Fibroblast of lung (primary cell): ENCODE results near the gene PRR22. TPM values are rescaled to one million over a fixed set of nuclear protein-coding genes. Genes with fewer than 3 reads are reported as not detected.

Source experiments
- polyA plus RNA-seq, 2 donors: library from polyadenylated mRNA; depleted of rRNA in 1 of 2; stranded (reverse) in 1 of 2; unstranded in 1 of 2; fragments of >200 nt; gene quantifications; 2 replicates each; pipeline ENCODE4 v1.2.1, GENCODE V29; 2011 to 2012; ENCODE audit warnings: missing spikeins in 1 of 2
- total RNA-seq: library from RNA; depleted of rRNA; stranded (reverse); fragments of >200 nt; gene quantifications from 2 replicates; pipeline ENCODE4 v1.2.1, GENCODE V29; 2014

PRR22 gene
- total and polyA plus RNA-seq, 2 donors (not counting 1 experiment from before 2014, with no cell fraction given): 0.15 to 0.17 TPM

Other genes with a start within 250 kb of the PRR22 start
- gene TINCR, start 216.8 kb downstream of the PRR22 start, total RNA-seq: under 0.01 and 0.17 TPM in 2 replicates
- gene TINCR, start 216.8 kb downstream of the PRR22 start, polyA plus RNA-seq: 0.02 and 0.06 TPM in 2 replicates
- gene SAFB2, start 162.0 kb downstream of the PRR22 start, total RNA-seq: 29.0 and 35.8 TPM in 2 replicates
- 16.9 and 21.3 TPM in 2 replicates for gene SAFB2, start 162.0 kb downstream of the PRR22 start, polyA plus RNA-seq
- 48.5 and 51.0 TPM in 2 replicates for gene SAFB, start 161.7 kb downstream of the PRR22 start, total RNA-seq
- gene SAFB, start 161.7 kb downstream of the PRR22 start, polyA plus RNA-seq: 28.0 and 34.3 TPM in 2 replicates
- 29.3 and 73.5 TPM in 2 replicates for gene MICOS13, start 104.2 kb downstream of the PRR22 start, total RNA-seq
- gene MICOS13, start 104.2 kb downstream of the PRR22 start, polyA plus RNA-seq: 20.7 and 20.8 TPM in 2 replicates
- gene HSD11B1L, start 103.7 kb downstream of the PRR22 start, total RNA-seq: 11.0 and 13.0 TPM in 2 replicates
- 3.1 and 5.1 TPM in 2 replicates for gene HSD11B1L, start 103.7 kb downstream of the PRR22 start, polyA plus RNA-seq
- gene RPL36, start 94.5 kb downstream of the PRR22 start, total RNA-seq: 634 and 864 TPM in 2 replicates
- gene RPL36, start 94.5 kb downstream of the PRR22 start, polyA plus RNA-seq: 341 and 394 TPM in 2 replicates
- gene LONP1, start 64.6 kb downstream of the PRR22 start, total RNA-seq: 149 and 172 TPM in 2 replicates
- 29.8 and 37.3 TPM in 2 replicates for gene LONP1, start 64.6 kb downstream of the PRR22 start, polyA plus RNA-seq
- not detected in 2 replicates for gene CATSPERD, start 64.1 kb downstream of the PRR22 start, total RNA-seq
- not detected in 2 replicates for gene CATSPERD, start 64.1 kb downstream of the PRR22 start, polyA plus RNA-seq
- 18.7 and 20.5 TPM in 2 replicates for gene DUS3L, start 6.4 kb upstream of the PRR22 start, total RNA-seq
- gene DUS3L, start 6.4 kb upstream of the PRR22 start, polyA plus RNA-seq: 8.8 and 14.4 TPM in 2 replicates
- 0.50 and 0.51 TPM in 2 replicates for gene NRTN, start 20.3 kb upstream of the PRR22 start, total RNA-seq
- 0.07 and 0.11 TPM in 2 replicates for gene NRTN, start 20.3 kb upstream of the PRR22 start, polyA plus RNA-seq
- gene FUT6, start 55.0 kb upstream of the PRR22 start, total RNA-seq: not detected in 2 replicates
- gene FUT6, start 55.0 kb upstream of the PRR22 start, polyA plus RNA-seq: not detected in 2 replicates
- not detected in 2 replicates for gene FUT3, start 66.7 kb upstream of the PRR22 start, total RNA-seq
- gene FUT3, start 66.7 kb upstream of the PRR22 start, polyA plus RNA-seq: not detected in 2 replicates
- not detected in 2 replicates for gene FUT5, start 85.8 kb upstream of the PRR22 start, total RNA-seq
- gene FUT5, start 85.8 kb upstream of the PRR22 start, polyA plus RNA-seq: not detected in 2 replicates
- gene NDUFA11, start 119.0 kb upstream of the PRR22 start, total RNA-seq: 212 and 271 TPM in 2 replicates
- 271 and 332 TPM in 2 replicates for gene NDUFA11, start 119.0 kb upstream of the PRR22 start, polyA plus RNA-seq
- 6.4 and 8.3 TPM in 2 replicates for gene VMAC, start 120.1 kb upstream of the PRR22 start, total RNA-seq
- 1.1 and 1.7 TPM in 2 replicates for gene VMAC, start 120.1 kb upstream of the PRR22 start, polyA plus RNA-seq
- gene CAPS, start 129.5 kb upstream of the PRR22 start, total RNA-seq: 2.6 and 7.3 TPM in 2 replicates
- gene CAPS, start 129.5 kb upstream of the PRR22 start, polyA plus RNA-seq: 0.77 and 1.6 TPM in 2 replicates
- gene RANBP3, start 193.4 kb upstream of the PRR22 start, total RNA-seq: 32.1 and 39.8 TPM in 2 replicates
- 59.4 and 72.9 TPM in 2 replicates for gene RANBP3, start 193.4 kb upstream of the PRR22 start, polyA plus RNA-seq